Measurements from ENCODE around the gene WNT8B.

DNA sequence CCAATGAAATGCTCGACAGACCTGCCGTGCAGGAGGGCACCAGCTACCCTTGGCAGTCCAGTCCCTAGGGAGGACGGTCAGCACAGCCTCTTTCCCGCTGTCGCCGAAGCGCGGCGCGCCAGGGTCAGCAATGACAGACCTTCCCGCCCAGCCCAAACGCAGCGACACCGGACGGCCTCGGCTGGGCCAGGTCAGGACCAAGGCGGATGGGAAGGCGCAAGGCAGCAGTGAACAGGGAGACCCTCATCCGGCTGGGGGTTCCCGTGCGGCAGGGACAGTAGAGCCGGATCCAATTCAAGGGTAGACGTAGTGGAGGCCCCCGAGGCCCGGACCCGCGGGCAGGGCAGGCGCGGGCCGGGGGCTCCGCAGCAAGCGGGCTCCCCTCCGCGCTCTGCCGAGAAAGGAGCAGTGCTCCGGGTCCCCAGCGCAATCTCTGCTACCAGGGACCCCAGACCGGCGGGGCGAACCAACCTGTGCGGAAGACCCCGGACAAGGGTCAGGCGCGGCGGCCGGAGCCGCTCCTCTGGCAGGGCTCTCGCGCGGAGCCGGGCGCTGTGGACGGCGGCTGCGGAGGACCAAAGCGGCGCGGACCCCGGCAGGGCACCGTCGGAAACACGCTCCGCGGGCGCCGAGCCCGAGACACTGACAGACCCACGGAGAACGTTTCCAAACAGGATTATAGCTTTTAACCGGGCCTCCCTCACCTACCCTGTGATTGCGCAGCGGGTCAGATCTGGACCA lies 56.7 kb downstream of the WNT8B start, which contains the start of gene SEC31B:
- TF ChIP-seq, protein P1, sequence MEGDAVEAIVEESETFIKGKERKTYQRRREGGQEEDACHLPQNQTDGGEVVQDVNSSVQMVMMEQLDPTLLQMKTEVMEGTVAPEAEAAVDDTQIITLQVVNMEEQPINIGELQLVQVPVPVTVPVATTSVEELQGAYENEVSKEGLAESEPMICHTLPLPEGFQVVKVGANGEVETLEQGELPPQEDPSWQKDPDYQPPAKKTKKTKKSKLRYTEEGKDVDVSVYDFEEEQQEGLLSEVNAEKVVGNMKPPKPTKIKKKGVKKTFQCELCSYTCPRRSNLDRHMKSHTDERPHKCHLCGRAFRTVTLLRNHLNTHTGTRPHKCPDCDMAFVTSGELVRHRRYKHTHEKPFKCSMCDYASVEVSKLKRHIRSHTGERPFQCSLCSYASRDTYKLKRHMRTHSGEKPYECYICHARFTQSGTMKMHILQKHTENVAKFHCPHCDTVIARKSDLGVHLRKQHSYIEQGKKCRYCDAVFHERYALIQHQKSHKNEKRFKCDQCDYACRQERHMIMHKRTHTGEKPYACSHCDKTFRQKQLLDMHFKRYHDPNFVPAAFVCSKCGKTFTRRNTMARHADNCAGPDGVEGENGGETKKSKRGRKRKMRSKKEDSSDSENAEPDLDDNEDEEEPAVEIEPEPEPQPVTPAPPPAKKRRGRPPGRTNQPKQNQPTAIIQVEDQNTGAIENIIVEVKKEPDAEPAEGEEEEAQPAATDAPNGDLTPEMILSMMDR (IDR thresholded peaks at IDR 0.05) = no peak
- TF ChIP-seq POLR2A (IDR thresholded peaks at IDR 0.05) = no peak

All from esophagus squamous epithelium (tissue), 4 donors.